H1 (cell line): Measurements from ENCODE around the gene NANOGP8. TPM values are rescaled to one million over a fixed set of nuclear protein-coding genes. Genes with fewer than 3 reads are reported as not detected.

Source experiments
- CTCF ChIA-PET: fragments of 300-600 bp; sonication (Branson Sonifier 250); formaldehyde crosslinking; loops from one replicate; lab custom pipeline; 2021; ENCODE audit not compliant: partially characterized antibody; lab: Charles Lee
- POLR2A ChIA-PET: fragments of 300-600 bp; sonication (Branson Sonifier 250); formaldehyde crosslinking; loops from one replicate; lab custom pipeline; 2021; ENCODE audit warnings: inconsistent platforms; ENCODE audit not compliant: partially characterized antibody; lab: Charles Lee
- DNase-seq, 2 experiments: peaks; one replicate each; pipeline versions ENCODE4 v3.0.0 to v3.0.0-alpha.2; 2010 to 2022; ENCODE audit warnings: low spot score in 2 of 2, low read depth in 1 of 2, mixed read lengths in 1 of 2
- FAIRE-seq: peaks from 2 replicates; lab custom pipeline; 2011; peaks lifted over from hg19 to GRCh38; lab: Jason Lieb, UNC
- H2AFZ ChIP-seq: 2 replicates; pipeline ENCODE4 v1.8.1; 2012; ENCODE audit warnings: low read length, inconsistent platforms
- H2AK5ac ChIP-seq: 2 replicates; pipeline ENCODE4 v1.6.1; 2013; ENCODE audit warnings: low read depth, low read length
- H2BK120ac ChIP-seq: replicated peaks from 2 replicates; pipeline ENCODE3; 2013; ENCODE audit warnings: low read depth, low read length, inconsistent platforms
- H2BK12ac ChIP-seq: 2 replicates; pipeline ENCODE4 v1.6.1; 2013; ENCODE audit warnings: low read depth, low read length
- H2BK15ac ChIP-seq: 2 replicates; pipeline ENCODE4 v1.6.1; 2013; ENCODE audit warnings: low read length
- H2BK20ac ChIP-seq: 2 replicates; pipeline ENCODE4 v1.6.1; 2013; ENCODE audit warnings: low read length
- H2BK5ac ChIP-seq: 2 replicates; pipeline ENCODE4 v1.6.1; 2013; ENCODE audit warnings: low read depth, low read length
- H3K14ac ChIP-seq: 2 replicates; pipeline ENCODE4 v1.6.1; 2013; ENCODE audit warnings: inconsistent platforms; ENCODE audit not compliant: insufficient read length
- H3K18ac ChIP-seq: 2 replicates; pipeline ENCODE4 v1.6.1; 2013; ENCODE audit warnings: low read length; ENCODE audit errors: extremely low read depth
- H3K23ac ChIP-seq: 2 replicates; pipeline ENCODE4 v1.6.1; 2013; ENCODE audit warnings: inconsistent platforms; ENCODE audit not compliant: insufficient read length
- H3K23me2 ChIP-seq: 2 replicates; pipeline ENCODE4 v1.6.1; 2013; ENCODE audit warnings: low read depth, low read length
- H3K27ac ChIP-seq: 2 replicates; pipeline ENCODE4 v1.6.1; 2011; ENCODE audit warnings: low read depth, low read length, inconsistent platforms
- H3K27me3 ChIP-seq, 4 experiments: replicated peaks in 1 of 4; 1 replicate in 1 of 4; 2 replicates in 3 of 4; pipeline versions ENCODE4 v1.6.1 to v1.8.1; 2011 to 2013; ENCODE audit warnings: low read length in 3 of 4, mild to moderate bottlenecking in 3 of 4, inconsistent platforms in 2 of 4, mixed read lengths in 2 of 4, moderate library complexity in 1 of 4; ENCODE audit not compliant: control insufficient read depth in 3 of 4, insufficient read depth in 3 of 4; ENCODE audit errors: extremely low read depth in 1 of 4
- H3K36me3 ChIP-seq, 4 experiments: 2 replicates each; pipeline versions ENCODE4 v1.6.1 to v1.8.1; 2011 to 2013; ENCODE audit warnings: mild to moderate bottlenecking in 4 of 4, low read length in 3 of 4, moderate library complexity in 2 of 4, control low read depth in 1 of 4, inconsistent platforms in 1 of 4; ENCODE audit not compliant: insufficient read depth in 4 of 4, control insufficient read depth in 2 of 4
- H3K4ac ChIP-seq: replicated peaks from 2 replicates; pipeline ENCODE3; 2013; ENCODE audit warnings: low read length, low read depth, mixed read lengths, inconsistent platforms; ENCODE audit not compliant: insufficient read length
- H3K4me1 ChIP-seq, 4 experiments: replicated peaks in 1 of 4; 1 replicate in 1 of 4; 2 replicates in 3 of 4; pipeline versions ENCODE4 v1.6.1 to v1.8.1; 2011 to 2013; ENCODE audit warnings: low read length in 3 of 4, inconsistent platforms in 2 of 4, mixed read lengths in 1 of 4; ENCODE audit not compliant: insufficient read depth in 4 of 4, control insufficient read depth in 3 of 4
- H3K4me2 ChIP-seq, 2 experiments: 2 replicates each; pipeline versions ENCODE4 v1.6.1 to v1.8.1; 2011 to 2013; ENCODE audit warnings: low read depth in 2 of 2, low read length in 2 of 2, control low read depth in 1 of 2, inconsistent platforms in 1 of 2, mild to moderate bottlenecking in 1 of 2; ENCODE audit not compliant: insufficient read depth in 1 of 2
- H3K4me3 ChIP-seq, 4 experiments: fragments of 200-600, 300-600 bp in 1 of 4; sonication (generic), shearing (Covaris generic), sonication (Bioruptor Twin) in 1 of 4; 2 replicates each; pipeline versions ENCODE4 v1.5.1 to v1.8.1; 2011 to 2016; ENCODE audit warnings: low read length in 4 of 4, low read depth in 3 of 4, control low read depth in 2 of 4, inconsistent platforms in 2 of 4, mild to moderate bottlenecking in 2 of 4, mixed read lengths in 1 of 4, moderate library complexity in 1 of 4; ENCODE audit not compliant: insufficient read depth in 2 of 4; ENCODE audit errors: extremely low read depth in 1 of 4
- H3K56ac ChIP-seq: replicated peaks from 2 replicates; pipeline ENCODE3; 2013; ENCODE audit warnings: low read depth, mild to moderate bottlenecking, mixed read lengths, low read length, inconsistent platforms; ENCODE audit not compliant: insufficient read length
- H3K79me1 ChIP-seq: 2 replicates; pipeline ENCODE4 v1.6.1; 2013; ENCODE audit warnings: low read depth, low read length, control low read depth
- H3K79me2 ChIP-seq, 2 experiments: 2 replicates each; pipeline versions ENCODE4 v1.6.1 to v1.8.1; 2012 to 2013; ENCODE audit warnings: low read length in 2 of 2, mild to moderate bottlenecking in 2 of 2, inconsistent platforms in 1 of 2; ENCODE audit not compliant: insufficient read depth in 2 of 2, control insufficient read depth in 1 of 2
- H3K9ac ChIP-seq, 4 experiments: replicated peaks in 1 of 4; 1 replicate in 1 of 4; 2 replicates in 3 of 4; pipeline versions ENCODE4 v1.6.1 to v1.8.1; 2011 to 2013; ENCODE audit warnings: low read depth in 3 of 4, low read length in 3 of 4, control low read depth in 2 of 4, mild to moderate bottlenecking in 2 of 4, moderate library complexity in 2 of 4, inconsistent platforms in 1 of 4; ENCODE audit errors: extremely low read depth in 1 of 4
- H3K9me3 ChIP-seq, 2 experiments: 2 replicates each; pipeline versions ENCODE4 v1.6.1 to v1.8.1; 2012 to 2013; ENCODE audit warnings: mild to moderate bottlenecking in 2 of 2, moderate library complexity in 2 of 2, control low read depth in 1 of 2, inconsistent platforms in 1 of 2, low read depth in 1 of 2, low read length in 1 of 2, mixed read lengths in 1 of 2; ENCODE audit not compliant: insufficient read depth in 2 of 2
- H4K20me1 ChIP-seq, 2 experiments: replicated peaks in 1 of 2; 2 replicates each; pipeline versions ENCODE3 to v1.8.1; 2011 to 2013; ENCODE audit warnings: inconsistent platforms in 2 of 2, low read length in 2 of 2, mild to moderate bottlenecking in 1 of 2; ENCODE audit not compliant: insufficient read depth in 2 of 2, control insufficient read depth in 1 of 2
- H4K5ac ChIP-seq: 2 replicates; pipeline ENCODE4 v1.6.1; 2013; ENCODE audit warnings: low read length, low read depth, mixed read lengths, inconsistent platforms; ENCODE audit not compliant: insufficient read length
- H4K8ac ChIP-seq: 2 replicates; pipeline ENCODE4 v1.8.0; 2013; ENCODE audit warnings: mild to moderate bottlenecking, moderate library complexity, low read length, inconsistent platforms; ENCODE audit not compliant: insufficient read depth; ENCODE audit errors: extremely low read depth
- H4K91ac ChIP-seq: replicated peaks from 2 replicates; pipeline ENCODE3; 2013; ENCODE audit warnings: low read length, mixed read lengths, inconsistent platforms; ENCODE audit not compliant: insufficient read length
- ATF2 ChIP-seq: IDR thresholded peaks from 2 replicates; pipeline ENCODE4 v1.6.1; 2012; ENCODE audit warnings: low read length, inconsistent platforms
- CHD2 ChIP-seq: IDR thresholded peaks from 2 replicates; pipeline ENCODE4 v1.6.1; 2012; ENCODE audit warnings: low read length, improper control_type of control experiment
- E2F6 ChIP-seq: IDR thresholded peaks from 2 replicates; pipeline ENCODE4 v1.6.1; 2012; ENCODE audit warnings: inconsistent platforms
- HDAC2 ChIP-seq, 2 experiments: fragments of 300-600 bp in 1 of 2; sonication (generic) in 1 of 2; IDR thresholded peaks; 2 replicates each; pipeline ENCODE4 v1.6.1; 2011 to 2012; ENCODE audit warnings: low read depth in 2 of 2, low read length in 2 of 2, mild to moderate bottlenecking in 2 of 2, moderate library complexity in 2 of 2, borderline replicate concordance in 1 of 2, inconsistent platforms in 1 of 2
- JUN ChIP-seq: IDR thresholded peaks from 2 replicates; pipeline ENCODE4 v1.6.1; 2011; ENCODE audit warnings: low read depth, mild to moderate bottlenecking, improper control_type of control experiment, low read length
- NANOG ChIP-seq: IDR thresholded peaks from 2 replicates; pipeline ENCODE4 v1.6.1; 2011; ENCODE audit warnings: low read length, low read depth, mild to moderate bottlenecking, inconsistent platforms; ENCODE audit not compliant: insufficient read depth, poor library complexity, severe bottlenecking
- POLR2A ChIP-seq, 2 experiments: IDR thresholded peaks; 1 replicate in 1 of 2; 2 replicates in 1 of 2; pipeline ENCODE4 v1.6.1; 2011; ENCODE audit warnings: low read depth in 2 of 2, low read length in 2 of 2, mild to moderate bottlenecking in 2 of 2; ENCODE audit errors: control extremely low read depth in 1 of 2
- RNF2 ChIP-seq: fragments of 200-900, 300-1000 bp; sonication (generic); IDR thresholded peaks from 2 replicates; pipeline ENCODE4 v1.7.1; 2016; ENCODE audit warnings: borderline replicate concordance, low read depth, mild to moderate bottlenecking, antibody characterized with exemption, low read length; ENCODE audit not compliant: poor library complexity, severe bottlenecking; ENCODE audit errors: missing control alignments
- polyA plus RNA-seq, 7 experiments: library from polyadenylated mRNA; depleted of rRNA in 3 of 7; stranded (reverse) in 5 of 7; unstranded in 2 of 7; fragments of >200 nt in 5 of 7; fragments of 200-250 nt in 2 of 7; gene quantifications; 1 replicate in 5 of 7; 2 replicates in 1 of 7; 4 replicates in 1 of 7; pipeline versions ENCODE4 v1.2.1 to v1.2.3, GENCODE V29; 2011 to 2013; ENCODE audit warnings: missing spikeins in 2 of 7, mixed read lengths in 2 of 7
- total RNA-seq: library from RNA; stranded (reverse); fragmentation: NEBNext Ultra II Directional; extraction: Animal tissue kit (Norgen Biotek cat#: 25700); gene quantifications from 2 replicates; pipeline ENCODE4 v1.2.1, GENCODE V29; 2021

NANOGP8 gene
- total and polyA plus RNA-seq, 2 of the 8 experiments (the other 6 are each of a cell fraction or from before 2014, with no cell fraction given): 23.3 to 40.6 TPM

- no peak overlapping the region for H3K4ac ChIP-seq
- DNase-seq (no peak), FAIRE-seq (no peak)
- no peaks in the 10 kb centered on the region for H4K20me1 ChIP-seq
- no peak overlapping the region for H3K9ac ChIP-seq
- no peaks in the 10 kb centered on the region for H3K79me2 ChIP-seq
- H3K14ac ChIP-seq: no peak overlapping the region
- H2BK15ac ChIP-seq: no peak overlapping the region
- no peaks in the 10 kb centered on the region for H3K9me3 ChIP-seq
- ChIA-PET POLR2A (no interaction called here), CTCF (no interaction called here)
- H3K27me3 ChIP-seq: no peaks in the 10 kb centered on the region
- H3K18ac ChIP-seq: no peak overlapping the region
- H3K4me3 ChIP-seq: no peak overlapping the region
- no peak overlapping the region for H3K56ac ChIP-seq
- H3K79me1 ChIP-seq: no peaks in the 10 kb centered on the region
- no peaks in the 10 kb centered on the region for H3K23me2 ChIP-seq
- H3K36me3 ChIP-seq: no peaks in the 10 kb centered on the region
- H3K27ac ChIP-seq: no peak overlapping the region
- H3K4me2 ChIP-seq: no peak overlapping the region
- H2BK12ac ChIP-seq: no peak overlapping the region
- H4K5ac ChIP-seq: no peak overlapping the region
- H4K8ac ChIP-seq: no peak overlapping the region
- H2BK5ac ChIP-seq: no peak overlapping the region
- no peak overlapping the region for H4K91ac ChIP-seq
- no peak overlapping the region for H2AK5ac ChIP-seq
- no peaks in the 10 kb centered on the region for H3K4me1 ChIP-seq
- no peak overlapping the region for H3K23ac ChIP-seq
- no peak overlapping the region for H2AFZ ChIP-seq
- no peak overlapping the region for H2BK20ac ChIP-seq
- no peak overlapping the region for H2BK120ac ChIP-seq
- no peak for TF ChIP-seq E2F6
- no peak for TF ChIP-seq RNF2
- TF ChIP-seq CHD2: no peak
- no peak for TF ChIP-seq JUN
- TF ChIP-seq HDAC2 (IDR thresholded peaks at IDR 0.05; ENCODE audit: borderline replicate concordance in 1 of 2, low read depth in 2 of 2, low read length in 2 of 2): no peak
- no peak for TF ChIP-seq ATF2
- no peak for TF ChIP-seq POLR2A (IDR thresholded peaks at IDR 0.05; ENCODE audit: control extremely low read depth in 1 of 2, low read depth in 2 of 2, low read length in 2 of 2)
- TF ChIP-seq NANOG: no peak
Measured at GRCh38 chr15:35098737-35099136, 13.6 kb upstream of the NANOGP8 start.
